ENCODE results near the gene KIAA1671.

Gene KIAA1671

DNA sequence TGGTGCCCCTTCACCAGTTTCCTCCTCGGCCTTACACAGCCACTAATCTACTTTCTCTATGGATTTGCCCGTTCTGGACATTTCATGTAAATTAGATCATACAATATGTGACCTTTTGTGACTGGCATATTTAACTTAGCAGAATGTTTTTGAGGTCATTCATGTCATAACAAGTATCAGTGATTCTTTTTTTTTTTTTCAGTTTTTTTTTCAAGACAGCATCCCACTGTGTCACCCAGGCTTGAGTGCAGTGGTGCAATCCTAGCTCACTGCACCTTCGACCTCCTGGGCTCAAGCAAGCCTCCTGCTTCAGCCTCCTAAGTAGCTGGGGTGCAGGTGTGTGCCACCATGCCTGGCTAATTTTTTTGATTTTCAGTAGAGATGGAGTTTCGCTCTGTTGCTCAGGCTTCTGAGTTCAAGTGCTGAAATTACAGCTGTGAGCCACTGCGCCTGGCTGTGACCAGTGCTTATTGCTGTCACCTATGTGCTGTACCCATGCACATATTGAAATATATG is 22.7 kb downstream of the KIAA1671 start:
- H3K9ac ChIP-seq (ENCODE audit: low read length) = no peak overlapping the region
- no peak overlapping the region for H3K27ac ChIP-seq (ENCODE audit: low read length)
- no peaks in the 10 kb centered on the region for H3K9me3 ChIP-seq (ENCODE audit: control insufficient read depth, low read depth, low read length)
- H3K4me1 ChIP-seq (ENCODE audit: control insufficient read depth, low read depth, low read length) = peaks cover 26% of the 10 kb centered on the region
- no peaks in the 10 kb centered on the region for H3K36me3 ChIP-seq (ENCODE audit: control insufficient read depth, low read depth, low read length)
- H3K27me3 ChIP-seq (ENCODE audit: control insufficient read depth, insufficient read depth, low read length) = no peaks in the 10 kb centered on the region
- no peak overlapping the region for H3K4me3 ChIP-seq (ENCODE audit: low read length)

DNA sequence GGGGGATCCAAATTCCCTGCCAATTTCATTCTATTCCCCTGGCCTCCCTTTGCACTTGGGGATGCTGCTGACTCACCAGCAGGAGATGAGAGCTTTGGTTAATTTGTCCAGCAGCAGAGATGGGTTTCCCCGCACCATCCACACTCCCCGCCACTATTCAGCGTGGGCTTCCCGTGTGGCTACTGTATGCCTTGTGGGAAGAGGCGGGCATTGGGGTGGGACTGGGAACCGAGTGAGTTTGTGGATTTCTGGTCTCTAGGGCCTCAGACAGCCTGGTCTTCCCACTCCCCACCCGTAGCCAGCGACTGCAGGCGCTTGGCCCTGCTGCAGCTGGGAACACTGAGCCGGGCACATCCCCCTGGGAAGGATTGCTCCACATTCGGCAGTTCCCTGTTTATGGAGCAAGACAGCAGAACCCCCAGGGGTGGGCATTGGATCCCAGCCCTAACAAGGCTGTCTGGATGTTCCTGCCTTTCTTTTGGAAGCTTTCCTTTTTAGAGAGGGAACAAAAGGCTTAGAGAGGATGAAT is 23.4 kb downstream of the KIAA1671 start:
- Histone ChIP-seq H3K27me3 (ENCODE audit: control insufficient read depth, insufficient read depth, low read length) (no peaks in the 10 kb centered on the region), H3K9me3 (ENCODE audit: control insufficient read depth, low read depth, low read length) (no peaks in the 10 kb centered on the region), H3K36me3 (ENCODE audit: control insufficient read depth, low read depth, low read length) (no peaks in the 10 kb centered on the region), H3K27ac (ENCODE audit: low read length) (no peak overlapping the region), H3K4me1 (ENCODE audit: control insufficient read depth, low read depth, low read length) (peaks cover 23% of the 10 kb centered on the region), H3K4me3 (ENCODE audit: low read length) (no peak overlapping the region), H3K9ac (ENCODE audit: low read length) (no peak overlapping the region)

DNA sequence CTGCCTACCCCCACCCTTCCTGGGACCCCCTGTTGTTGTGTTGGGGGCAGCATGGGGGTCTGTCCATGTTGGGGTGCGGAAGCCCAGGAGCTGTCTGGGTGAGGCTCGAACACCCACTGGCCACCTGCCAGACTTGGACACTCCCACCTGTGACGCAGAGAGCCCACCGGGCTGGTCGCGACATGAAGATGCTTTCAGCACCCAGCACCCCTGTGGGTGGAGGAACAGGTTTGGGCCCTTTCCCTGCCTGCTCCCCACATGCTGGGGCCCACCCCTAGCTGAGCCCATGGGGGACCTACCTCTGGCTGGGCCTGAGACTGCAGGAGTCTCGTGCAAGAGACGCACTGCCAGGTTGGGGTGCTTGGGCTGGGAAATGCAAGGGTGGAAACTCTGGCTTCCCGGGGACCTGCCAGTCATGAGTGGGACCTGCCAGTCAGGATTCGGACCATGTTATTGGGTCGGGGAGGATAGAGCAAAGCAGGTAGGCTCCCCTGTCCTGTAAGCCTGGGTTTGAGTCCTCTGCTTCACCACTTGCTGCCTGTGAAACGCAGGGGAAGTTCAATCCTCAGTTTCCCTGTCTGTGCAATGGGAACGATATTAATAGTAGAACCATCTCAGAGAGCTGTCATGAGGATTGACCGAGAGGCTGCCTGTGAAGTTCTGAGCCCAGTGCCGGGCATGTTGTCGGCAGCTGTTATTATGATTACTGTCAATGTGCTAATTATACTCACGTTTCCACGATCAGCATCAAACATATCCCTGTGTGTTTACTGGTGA is 24.1 kb downstream of the KIAA1671 start:
- Histone ChIP-seq H3K4me1 (ENCODE audit: control insufficient read depth, low read depth, low read length) (peaks cover 23% of the 10 kb centered on the region), H3K27me3 (ENCODE audit: control insufficient read depth, insufficient read depth, low read length) (no peaks in the 10 kb centered on the region), H3K9ac (ENCODE audit: low read length) (no peak overlapping the region)

GRCh38 chr22:24977370-24978221 is 25.1 kb downstream of the KIAA1671 start:
- Histone ChIP-seq H3K9ac (ENCODE audit: low read length) (no peak overlapping the region), H3K9me3 (ENCODE audit: control insufficient read depth, low read depth, low read length) (no peaks in the 10 kb centered on the region), H3K4me3 (ENCODE audit: low read length) (no peak overlapping the region), H3K27me3 (ENCODE audit: control insufficient read depth, insufficient read depth, low read length) (no peaks in the 10 kb centered on the region), H3K36me3 (ENCODE audit: control insufficient read depth, low read depth, low read length) (no peaks in the 10 kb centered on the region), H3K27ac (ENCODE audit: low read length) (no peak overlapping the region), H3K4me1 (ENCODE audit: control insufficient read depth, low read depth, low read length) (peaks cover 23% of the 10 kb centered on the region)

More for the DNA sequence above, 24.1 kb downstream of the KIAA1671 start:
- H3K36me3 ChIP-seq (ENCODE audit: control insufficient read depth, low read depth, low read length) = no peaks in the 10 kb centered on the region
- no peaks in the 10 kb centered on the region for H3K9me3 ChIP-seq (ENCODE audit: control insufficient read depth, low read depth, low read length)
- no peak overlapping the region for H3K27ac ChIP-seq (ENCODE audit: low read length)
- no peak overlapping the region for H3K4me3 ChIP-seq (ENCODE audit: low read length)

GRCh38 chr22:24978308-24978707 is 25.8 kb downstream of the KIAA1671 start:
- Histone ChIP-seq H3K27ac (ENCODE audit: low read length) (no peak overlapping the region), H3K9me3 (ENCODE audit: control insufficient read depth, low read depth, low read length) (no peaks in the 10 kb centered on the region), H3K36me3 (ENCODE audit: control insufficient read depth, low read depth, low read length) (no peaks in the 10 kb centered on the region), H3K9ac (ENCODE audit: low read length) (no peak overlapping the region), H3K4me1 (ENCODE audit: control insufficient read depth, low read depth, low read length) (peaks cover 23% of the 10 kb centered on the region), H3K4me3 (ENCODE audit: low read length) (no peak overlapping the region), H3K27me3 (ENCODE audit: control insufficient read depth, insufficient read depth, low read length) (no peaks in the 10 kb centered on the region)

- Histone ChIP-seq H3K4me1 (ENCODE audit: control insufficient read depth, low read depth, low read length) (peaks cover 18% of the 10 kb centered on the region), H3K4me3 (ENCODE audit: low read length) (no peak overlapping the region), H3K27ac (ENCODE audit: low read length) (no peak overlapping the region), H3K9me3 (ENCODE audit: control insufficient read depth, low read depth, low read length) (no peaks in the 10 kb centered on the region), H3K9ac (ENCODE audit: low read length) (no peak overlapping the region), H3K27me3 (ENCODE audit: control insufficient read depth, insufficient read depth, low read length) (no peaks in the 10 kb centered on the region), H3K36me3 (ENCODE audit: control insufficient read depth, low read depth, low read length) (no peaks in the 10 kb centered on the region)
Observed at GRCh38 chr22:24981066-24981465, 28.6 kb downstream of the KIAA1671 start.

DNA sequence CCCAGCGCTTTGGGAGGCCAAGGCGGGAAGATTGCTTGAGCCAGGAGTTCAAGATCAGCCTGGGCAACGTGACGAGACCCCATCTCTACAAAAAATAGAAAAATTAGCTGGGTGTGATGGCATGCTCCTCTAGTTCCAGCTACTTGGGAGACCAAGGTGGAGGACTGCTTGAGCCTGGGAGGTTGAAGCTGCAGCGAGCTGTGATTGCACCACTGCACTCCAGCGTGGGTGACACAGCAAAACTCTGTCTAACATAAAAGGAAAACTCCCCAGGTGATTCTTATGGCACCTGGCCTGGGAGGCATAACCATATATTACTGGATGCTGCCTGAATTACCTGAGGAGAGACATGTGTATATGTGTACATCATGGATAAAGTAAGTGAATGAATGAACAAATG is 29.1 kb downstream of the KIAA1671 start:
- H3K4me3 ChIP-seq (ENCODE audit: low read length) = no peak overlapping the region
- H3K27me3 ChIP-seq (ENCODE audit: control insufficient read depth, insufficient read depth, low read length) = no peaks in the 10 kb centered on the region
- no peaks in the 10 kb centered on the region for H3K9me3 ChIP-seq (ENCODE audit: control insufficient read depth, low read depth, low read length)
- no peak overlapping the region for H3K27ac ChIP-seq (ENCODE audit: low read length)
- H3K9ac ChIP-seq (ENCODE audit: low read length) = no peak overlapping the region
- no peaks in the 10 kb centered on the region for H3K36me3 ChIP-seq (ENCODE audit: control insufficient read depth, low read depth, low read length)
- peaks cover 13% of the 10 kb centered on the region for H3K4me1 ChIP-seq (ENCODE audit: control insufficient read depth, low read depth, low read length)

GRCh38 chr22:24982301-24983056 is 30.0 kb downstream of the KIAA1671 start:
- Histone ChIP-seq H3K9ac (ENCODE audit: low read length) (no peak overlapping the region), H3K4me1 (ENCODE audit: control insufficient read depth, low read depth, low read length) (peaks cover 8% of the 10 kb centered on the region), H3K36me3 (ENCODE audit: control insufficient read depth, low read depth, low read length) (no peaks in the 10 kb centered on the region), H3K9me3 (ENCODE audit: control insufficient read depth, low read depth, low read length) (no peaks in the 10 kb centered on the region), H3K4me3 (ENCODE audit: low read length) (no peak overlapping the region), H3K27ac (ENCODE audit: low read length) (no peak overlapping the region), H3K27me3 (ENCODE audit: control insufficient read depth, insufficient read depth, low read length) (no peaks in the 10 kb centered on the region)

DNA sequence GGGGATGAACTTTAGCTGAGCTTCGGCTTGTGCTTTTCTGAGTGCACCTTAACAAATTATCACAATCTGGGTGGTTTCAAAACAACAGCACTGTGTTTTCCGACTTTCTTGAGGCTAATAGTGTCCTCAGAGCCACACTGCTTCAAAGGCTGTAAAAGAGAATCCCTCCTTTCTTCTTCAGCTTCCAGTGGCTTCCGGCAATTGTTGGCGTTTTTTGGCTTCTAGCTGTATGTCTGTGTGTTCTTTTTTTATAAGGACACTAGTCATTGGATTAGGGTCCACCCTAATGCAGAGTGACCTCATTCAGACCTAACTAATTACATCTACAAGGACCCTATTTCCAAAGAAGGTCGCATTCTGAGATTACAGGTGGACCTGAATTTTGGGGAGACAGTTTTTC is 30.6 kb downstream of the KIAA1671 start:
- Histone ChIP-seq H3K9ac (ENCODE audit: low read length) (no peak overlapping the region), H3K4me3 (ENCODE audit: low read length) (no peak overlapping the region), H3K27me3 (ENCODE audit: control insufficient read depth, insufficient read depth, low read length) (no peaks in the 10 kb centered on the region), H3K4me1 (ENCODE audit: control insufficient read depth, low read depth, low read length) (peaks cover 3% of the 10 kb centered on the region), H3K27ac (ENCODE audit: low read length) (no peak overlapping the region), H3K9me3 (ENCODE audit: control insufficient read depth, low read depth, low read length) (no peaks in the 10 kb centered on the region), H3K36me3 (ENCODE audit: control insufficient read depth, low read depth, low read length) (no peaks in the 10 kb centered on the region)

DNA sequence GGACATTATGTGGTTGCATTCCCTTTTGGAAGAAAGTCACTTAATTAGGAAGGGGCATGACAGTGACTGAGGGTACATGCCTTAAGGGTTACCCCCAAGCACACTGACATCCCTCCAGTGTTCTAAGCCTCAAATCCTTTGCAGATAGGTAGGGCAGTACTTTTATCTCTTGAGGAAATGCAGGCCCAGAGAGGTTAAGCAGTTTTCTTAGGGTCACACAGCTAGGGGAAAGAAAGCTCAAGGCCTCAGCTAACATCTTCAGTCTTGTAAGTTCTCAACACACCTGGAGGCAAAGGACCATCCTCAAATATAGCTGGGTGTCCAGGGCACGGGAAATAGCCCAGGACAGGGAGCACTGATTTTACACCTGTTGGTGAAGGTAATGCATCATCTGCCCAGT is 31.6 kb downstream of the KIAA1671 start:
- H3K4me1 ChIP-seq (ENCODE audit: control insufficient read depth, low read depth, low read length) = peaks cover 3% of the 10 kb centered on the region
- H3K27ac ChIP-seq (ENCODE audit: low read length) = no peak overlapping the region
- no peaks in the 10 kb centered on the region for H3K9me3 ChIP-seq (ENCODE audit: control insufficient read depth, low read depth, low read length)
- no peak overlapping the region for H3K4me3 ChIP-seq (ENCODE audit: low read length)
- no peak overlapping the region for H3K9ac ChIP-seq (ENCODE audit: low read length)
- no peaks in the 10 kb centered on the region for H3K27me3 ChIP-seq (ENCODE audit: control insufficient read depth, insufficient read depth, low read length)
- no peaks in the 10 kb centered on the region for H3K36me3 ChIP-seq (ENCODE audit: control insufficient read depth, low read depth, low read length)

DNA sequence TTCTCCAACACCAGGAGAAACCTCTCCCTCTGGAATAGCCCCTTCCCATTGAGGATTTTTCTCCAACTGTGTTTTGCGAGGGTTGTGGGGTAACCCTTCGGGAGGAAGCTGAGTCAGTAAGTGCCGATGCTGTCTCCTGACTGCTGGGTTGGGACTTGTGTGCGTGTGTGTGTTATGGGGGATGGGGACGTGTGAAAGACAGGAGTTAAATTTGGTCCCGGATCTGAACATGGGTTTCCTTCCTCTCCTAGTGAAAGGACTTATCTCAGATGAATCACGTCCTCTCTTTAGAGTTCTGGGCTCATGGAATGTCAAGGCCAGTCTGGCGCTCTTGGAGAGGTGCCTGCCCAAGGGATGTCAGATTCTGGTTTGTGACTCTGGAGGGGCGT is 33.3 kb downstream of the KIAA1671 start:
- Histone ChIP-seq H3K4me3 (ENCODE audit: low read length) (no peak overlapping the region), H3K27ac (ENCODE audit: low read length) (peak overlapping the region; percentile 45), H3K9me3 (ENCODE audit: control insufficient read depth, low read depth, low read length) (no peaks in the 10 kb centered on the region), H3K27me3 (ENCODE audit: control insufficient read depth, insufficient read depth, low read length) (no peaks in the 10 kb centered on the region), H3K36me3 (ENCODE audit: control insufficient read depth, low read depth, low read length) (no peaks in the 10 kb centered on the region), H3K9ac (ENCODE audit: low read length) (no peak overlapping the region), H3K4me1 (ENCODE audit: control insufficient read depth, low read depth, low read length) (peaks cover 3% of the 10 kb centered on the region)
